PC-3 (cell line): ENCODE measurements around the gene ICA1L.

Source experiments
- EZH2 ChIP-seq: fragments of 300-600 bp; sonication (generic); IDR thresholded peaks from one replicate; pipeline ENCODE4 v1.6.1; 2017; ENCODE audit warnings: antibody characterized with exemption, mild to moderate bottlenecking, low read length; ENCODE audit not compliant: unreplicated experiment
- EZH2phosphoT487 ChIP-seq: fragments of 300-600 bp; sonication (generic); IDR thresholded peaks from 2 replicates; pipeline ENCODE4 v1.6.1; 2018; ENCODE audit warnings: mild to moderate bottlenecking, antibody characterized with exemption, low read length, borderline replicate concordance
- TF ChIP-seq, protein P1 (sequence below): fragments of 300-600 bp; sonication (generic); conservative IDR thresholded peaks from 2 replicates; pipeline ENCODE4 v1.5.1; 2017; ENCODE audit warnings: antibody characterized with exemption, low read depth, mild to moderate bottlenecking, low read length

DNA sequence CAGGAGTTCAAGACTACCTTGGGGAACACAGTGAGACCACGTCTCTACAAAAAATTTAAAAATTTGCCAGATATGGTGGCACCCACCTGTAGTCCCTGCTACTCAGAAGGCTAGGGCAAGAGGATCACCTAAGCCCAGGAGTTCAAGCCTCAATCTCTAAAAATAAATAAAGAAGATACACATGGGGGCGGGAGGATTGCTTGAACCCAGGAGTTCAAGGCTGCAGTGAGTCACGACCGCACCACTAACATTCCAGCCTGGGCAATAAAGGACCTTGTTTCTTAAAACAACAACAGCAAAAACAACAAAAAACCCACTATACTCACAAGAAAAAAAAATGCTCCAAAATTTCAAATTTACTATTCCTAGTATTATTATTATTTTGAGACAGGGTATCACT is 10.0 kb upstream of the ICA1L start:
- TF ChIP-seq, protein P1, sequence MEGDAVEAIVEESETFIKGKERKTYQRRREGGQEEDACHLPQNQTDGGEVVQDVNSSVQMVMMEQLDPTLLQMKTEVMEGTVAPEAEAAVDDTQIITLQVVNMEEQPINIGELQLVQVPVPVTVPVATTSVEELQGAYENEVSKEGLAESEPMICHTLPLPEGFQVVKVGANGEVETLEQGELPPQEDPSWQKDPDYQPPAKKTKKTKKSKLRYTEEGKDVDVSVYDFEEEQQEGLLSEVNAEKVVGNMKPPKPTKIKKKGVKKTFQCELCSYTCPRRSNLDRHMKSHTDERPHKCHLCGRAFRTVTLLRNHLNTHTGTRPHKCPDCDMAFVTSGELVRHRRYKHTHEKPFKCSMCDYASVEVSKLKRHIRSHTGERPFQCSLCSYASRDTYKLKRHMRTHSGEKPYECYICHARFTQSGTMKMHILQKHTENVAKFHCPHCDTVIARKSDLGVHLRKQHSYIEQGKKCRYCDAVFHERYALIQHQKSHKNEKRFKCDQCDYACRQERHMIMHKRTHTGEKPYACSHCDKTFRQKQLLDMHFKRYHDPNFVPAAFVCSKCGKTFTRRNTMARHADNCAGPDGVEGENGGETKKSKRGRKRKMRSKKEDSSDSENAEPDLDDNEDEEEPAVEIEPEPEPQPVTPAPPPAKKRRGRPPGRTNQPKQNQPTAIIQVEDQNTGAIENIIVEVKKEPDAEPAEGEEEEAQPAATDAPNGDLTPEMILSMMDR: no peak
- no peak for TF ChIP-seq EZH2phosphoT487
- TF ChIP-seq EZH2: no peak
